GM12878 (cell line): ENCODE data around the gene KAT2B.

Experiments
- CREB1 ChIP-seq: IDR thresholded peaks from 2 replicates; pipeline ENCODE4 v1.6.1; 2012; ENCODE audit warnings: low read depth, mild to moderate bottlenecking, inconsistent platforms
- KDM1A ChIP-seq: fragments of 200-600 bp; sonication (generic); IDR thresholded peaks from 2 replicates; pipeline ENCODE4 v1.6.1; 2016; ENCODE audit warnings: borderline replicate concordance
- PBX3 ChIP-seq: IDR thresholded peaks from 2 replicates; pipeline ENCODE4 v1.6.1; 2011; ENCODE audit warnings: mild to moderate bottlenecking, low read depth, low read length, moderate library complexity; ENCODE audit not compliant: insufficient replicate concordance
- PKNOX1 ChIP-seq: fragments of 450-650 bp; IDR thresholded peaks from 2 replicates; pipeline ENCODE4 v1.6.1; 2016; ENCODE audit warnings: mild to moderate bottlenecking
- TARDBP ChIP-seq: IDR thresholded peaks from 2 replicates; pipeline ENCODE4 v1.6.1; 2016; ENCODE audit warnings: borderline replicate concordance
- ZZZ3 ChIP-seq: IDR thresholded peaks from 2 replicates; pipeline ENCODE4 v1.6.1; 2011; ENCODE audit warnings: low read depth; ENCODE audit not compliant: control insufficient read depth, insufficient read length
- TF ChIP-seq, protein P1 (sequence below), 3 experiments: IDR thresholded peaks in 2 of 3; conservative IDR thresholded peaks in 1 of 3; 2 replicates each; pipeline ENCODE4 v1.5.1; 2011; ENCODE audit warnings: low read depth in 3 of 3, low read length in 3 of 3, mild to moderate bottlenecking in 3 of 3, control low read depth in 2 of 3, moderate library complexity in 2 of 3, inconsistent platforms in 1 of 3, mixed read lengths in 1 of 3; ENCODE audit not compliant: control insufficient read depth in 2 of 3, insufficient read depth in 1 of 3; ENCODE audit errors: extremely low read depth in 1 of 3
- TF ChIP-seq, protein P2 (sequence below): IDR thresholded peaks from 2 replicates; pipeline ENCODE4 v1.6.1; 2012; ENCODE audit warnings: mild to moderate bottlenecking, low read depth, low read length

- TF ChIP-seq KDM1A: no peak
- TF ChIP-seq, protein P1, sequence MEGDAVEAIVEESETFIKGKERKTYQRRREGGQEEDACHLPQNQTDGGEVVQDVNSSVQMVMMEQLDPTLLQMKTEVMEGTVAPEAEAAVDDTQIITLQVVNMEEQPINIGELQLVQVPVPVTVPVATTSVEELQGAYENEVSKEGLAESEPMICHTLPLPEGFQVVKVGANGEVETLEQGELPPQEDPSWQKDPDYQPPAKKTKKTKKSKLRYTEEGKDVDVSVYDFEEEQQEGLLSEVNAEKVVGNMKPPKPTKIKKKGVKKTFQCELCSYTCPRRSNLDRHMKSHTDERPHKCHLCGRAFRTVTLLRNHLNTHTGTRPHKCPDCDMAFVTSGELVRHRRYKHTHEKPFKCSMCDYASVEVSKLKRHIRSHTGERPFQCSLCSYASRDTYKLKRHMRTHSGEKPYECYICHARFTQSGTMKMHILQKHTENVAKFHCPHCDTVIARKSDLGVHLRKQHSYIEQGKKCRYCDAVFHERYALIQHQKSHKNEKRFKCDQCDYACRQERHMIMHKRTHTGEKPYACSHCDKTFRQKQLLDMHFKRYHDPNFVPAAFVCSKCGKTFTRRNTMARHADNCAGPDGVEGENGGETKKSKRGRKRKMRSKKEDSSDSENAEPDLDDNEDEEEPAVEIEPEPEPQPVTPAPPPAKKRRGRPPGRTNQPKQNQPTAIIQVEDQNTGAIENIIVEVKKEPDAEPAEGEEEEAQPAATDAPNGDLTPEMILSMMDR (IDR thresholded peaks at IDR 0.05 in 2 of 3, conservative IDR thresholded peaks at IDR 0.05 in 1 of 3; ENCODE audit: control insufficient read depth in 2 of 3, extremely low read depth in 1 of 3, insufficient read depth in 1 of 3, low read depth in 3 of 3, low read length in 3 of 3): no peak
- TF ChIP-seq ZZZ3: no peak
- TF ChIP-seq, protein P2, sequence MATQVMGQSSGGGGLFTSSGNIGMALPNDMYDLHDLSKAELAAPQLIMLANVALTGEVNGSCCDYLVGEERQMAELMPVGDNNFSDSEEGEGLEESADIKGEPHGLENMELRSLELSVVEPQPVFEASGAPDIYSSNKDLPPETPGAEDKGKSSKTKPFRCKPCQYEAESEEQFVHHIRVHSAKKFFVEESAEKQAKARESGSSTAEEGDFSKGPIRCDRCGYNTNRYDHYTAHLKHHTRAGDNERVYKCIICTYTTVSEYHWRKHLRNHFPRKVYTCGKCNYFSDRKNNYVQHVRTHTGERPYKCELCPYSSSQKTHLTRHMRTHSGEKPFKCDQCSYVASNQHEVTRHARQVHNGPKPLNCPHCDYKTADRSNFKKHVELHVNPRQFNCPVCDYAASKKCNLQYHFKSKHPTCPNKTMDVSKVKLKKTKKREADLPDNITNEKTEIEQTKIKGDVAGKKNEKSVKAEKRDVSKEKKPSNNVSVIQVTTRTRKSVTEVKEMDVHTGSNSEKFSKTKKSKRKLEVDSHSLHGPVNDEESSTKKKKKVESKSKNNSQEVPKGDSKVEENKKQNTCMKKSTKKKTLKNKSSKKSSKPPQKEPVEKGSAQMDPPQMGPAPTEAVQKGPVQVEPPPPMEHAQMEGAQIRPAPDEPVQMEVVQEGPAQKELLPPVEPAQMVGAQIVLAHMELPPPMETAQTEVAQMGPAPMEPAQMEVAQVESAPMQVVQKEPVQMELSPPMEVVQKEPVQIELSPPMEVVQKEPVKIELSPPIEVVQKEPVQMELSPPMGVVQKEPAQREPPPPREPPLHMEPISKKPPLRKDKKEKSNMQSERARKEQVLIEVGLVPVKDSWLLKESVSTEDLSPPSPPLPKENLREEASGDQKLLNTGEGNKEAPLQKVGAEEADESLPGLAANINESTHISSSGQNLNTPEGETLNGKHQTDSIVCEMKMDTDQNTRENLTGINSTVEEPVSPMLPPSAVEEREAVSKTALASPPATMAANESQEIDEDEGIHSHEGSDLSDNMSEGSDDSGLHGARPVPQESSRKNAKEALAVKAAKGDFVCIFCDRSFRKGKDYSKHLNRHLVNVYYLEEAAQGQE: no peak
- no peak for TF ChIP-seq TARDBP
- TF ChIP-seq PBX3: no peak
- no peak for TF ChIP-seq CREB1
- TF ChIP-seq PKNOX1: no peak
These were observed 142.0 kb downstream of the KAT2B start for GRCh38 chr3:20182206-20182605.
